Measurements from ENCODE around the gene CEPT1. TPM values are rescaled to one million over a fixed set of nuclear protein-coding genes. Genes with fewer than 3 reads are reported as not detected.

Gene CEPT1
- total RNA-seq, 4 donors from 2014 or later, result 23.1 to 30.4 (median 28.4) TPM

- peaks cover 0 to 27% (median 0%) of the 10 kb centered on the region in 3 donors for H3K9me3 ChIP-seq
- no peak for ATAC-seq
- H3K27ac ChIP-seq, result no peak overlapping the region
- no peaks in the 10 kb centered on the region for H3K36me3 ChIP-seq
- no peaks in the 10 kb centered on the region for H3K27me3 ChIP-seq
- WGBS, 2 donors (ENCODE audit: low coverage in 1 of 2), result 60 to 95% methylated on average over 1 to 2 of the region's 2 CpGs
- no peak overlapping the region for H3K4me3 ChIP-seq
- H3K4me1 ChIP-seq, result no peaks in the 10 kb centered on the region
- TF ChIP-seq POLR2A (IDR thresholded peaks at IDR 0.05) (no peak), CTCF (IDR thresholded peaks at IDR 0.05) (no peak), EP300 (IDR thresholded peaks at IDR 0.05) (no peak), POLR2AphosphoS5 (IDR thresholded peaks at IDR 0.05) (no peak)
Measured at GRCh38 chr1:111104981-111105380, 35.0 kb upstream of the CEPT1 start.

- Histone ChIP-seq H3K36me3 (peaks cover 0 to 20% of the 10 kb centered on the region in 2 donors), H3K4me1 (no peaks in the 10 kb centered on the region), H3K27ac (no peak overlapping the region), H3K4me3 (no peak overlapping the region), H3K9me3 (peaks cover 0 to 6% (median 0%) of the 10 kb centered on the region in 3 donors), H3K27me3 (no peaks in the 10 kb centered on the region)
- no peak for TF ChIP-seq EP300 (IDR thresholded peaks at IDR 0.05)
- no peak for TF ChIP-seq POLR2AphosphoS5 (IDR thresholded peaks at IDR 0.05)
- no peak for TF ChIP-seq POLR2A (IDR thresholded peaks at IDR 0.05)
- no peak for TF ChIP-seq CTCF (IDR thresholded peaks at IDR 0.05)
- 100% methylated on average over 1 of the region's 1 CpG; no CpG with 5 or more reads in 1 of the 2 donors for WGBS, 2 donors (ENCODE audit: low coverage in 1 of 2)
- no peak for ATAC-seq
Measured at GRCh38 chr1:111110197-111110899, 29.7 kb upstream of the CEPT1 start.

GRCh38 chr1:111116496-111116895 lies 23.5 kb upstream of the CEPT1 start:
- 91 to 100% methylated on average over 2 of the region's 2 CpGs for WGBS, 2 donors (ENCODE audit: low coverage in 1 of 2)
- Histone ChIP-seq H3K36me3 (peaks cover 0 to 74% of the 10 kb centered on the region in 2 donors), H3K4me1 (no peaks in the 10 kb centered on the region), H3K27me3 (no peaks in the 10 kb centered on the region), H3K4me3 (no peak overlapping the region), H3K9me3 (no peaks in the 10 kb centered on the region), H3K27ac (no peak overlapping the region)
- ATAC-seq, result no peak
- no peak for TF ChIP-seq POLR2A (IDR thresholded peaks at IDR 0.05)
- TF ChIP-seq CTCF (IDR thresholded peaks at IDR 0.05), result no peak
- TF ChIP-seq POLR2AphosphoS5 (IDR thresholded peaks at IDR 0.05), result no peak

- no peaks in the 10 kb centered on the region for H3K4me1 ChIP-seq
- H3K9me3 ChIP-seq, result no peaks in the 10 kb centered on the region
- H3K4me3 ChIP-seq, result no peak overlapping the region
- H3K36me3 ChIP-seq, result peaks cover 0 to 88% of the 10 kb centered on the region in 2 donors
- WGBS, 2 donors (ENCODE audit: low coverage in 1 of 2), result 85 to 100% methylated on average over 1 of the region's 1 CpG
- no peak for ATAC-seq
- no peaks in the 10 kb centered on the region for H3K27me3 ChIP-seq
- H3K27ac ChIP-seq, result no peak overlapping the region
- TF ChIP-seq EP300 (IDR thresholded peaks at IDR 0.05) (no peak), POLR2AphosphoS5 (IDR thresholded peaks at IDR 0.05) (no peak)
Measured at GRCh38 chr1:111126354-111126753, 13.7 kb upstream of the CEPT1 start.

- ATAC-seq, result no peak
- H3K27me3 ChIP-seq, result no peaks in the 10 kb centered on the region
- no peak for TF ChIP-seq EP300 (IDR thresholded peaks at IDR 0.05)
- TF ChIP-seq CTCF (IDR thresholded peaks at IDR 0.05), result no peak
- TF ChIP-seq POLR2AphosphoS5 (IDR thresholded peaks at IDR 0.05), result no peak
- no peak for TF ChIP-seq POLR2A (IDR thresholded peaks at IDR 0.05)
Measured at GRCh38 chr1:111127923-111128643, 11.9 kb upstream of the CEPT1 start.

More at GRCh38 chr1:111127923-111128643, 11.9 kb upstream of the CEPT1 start:
- no peaks in the 10 kb centered on the region for H3K4me1 ChIP-seq
- no peak overlapping the region for H3K27ac ChIP-seq
- WGBS, 2 donors (ENCODE audit: low coverage in 1 of 2), result 65 to 72% methylated on average over 2 of the region's 3 CpGs
- no peak overlapping the region for H3K4me3 ChIP-seq
- H3K36me3 ChIP-seq, result peaks cover 0 to 76% of the 10 kb centered on the region in 2 donors
- no peaks in the 10 kb centered on the region for H3K9me3 ChIP-seq

Measured in gastroesophageal sphincter (tissue), 4 donors.